ENCODE measurements around the gene KCNK1.
"Not testable (repeated sequence)": the region's sequence is repeated elsewhere in the genome, so short reads cannot be mapped to it uniquely, and the experiment has no call there.

Gene KCNK1

GRCh38 chr1:233662575-233663304 lies 48.8 kb downstream of the KCNK1 start:
- Histone ChIP-seq H3K27me3 (ENCODE audit: control insufficient read depth, insufficient read depth, low read length, poor library complexity, severe bottlenecking) (no peaks in the 10 kb centered on the region), H3K9me3 (ENCODE audit: control insufficient read depth, low read length) (no peaks in the 10 kb centered on the region), H3K27ac (ENCODE audit: insufficient read depth, low read depth, low read length, poor library complexity, severe bottlenecking) (no peak overlapping the region), H3K4me1 (ENCODE audit: control insufficient read depth, insufficient read depth, low read length) (no peaks in the 10 kb centered on the region), H3K4me3 (ENCODE audit: insufficient read depth, low read depth, low read length) (no peak overlapping the region), H3K36me3 (ENCODE audit: control insufficient read depth, insufficient read depth, low read length) (no peaks in the 10 kb centered on the region)
- 94 to 99% methylated on average over 6 to 7 of the region's 8 CpGs for WGBS, 2 experiments

- H3K4me3 ChIP-seq (ENCODE audit: insufficient read depth, low read depth, low read length) = no peak overlapping the region
- no peaks in the 10 kb centered on the region for H3K9me3 ChIP-seq (ENCODE audit: control insufficient read depth, low read length)
- H3K27me3 ChIP-seq (ENCODE audit: control insufficient read depth, insufficient read depth, low read length, poor library complexity, severe bottlenecking) = no peaks in the 10 kb centered on the region
- 92 to 98% methylated on average over 5 of the region's 5 CpGs for WGBS, 2 experiments
- H3K4me1 ChIP-seq (ENCODE audit: control insufficient read depth, insufficient read depth, low read length) = no peaks in the 10 kb centered on the region
- H3K27ac ChIP-seq (ENCODE audit: insufficient read depth, low read depth, low read length, poor library complexity, severe bottlenecking) = no peak overlapping the region
- H3K36me3 ChIP-seq (ENCODE audit: control insufficient read depth, insufficient read depth, low read length) = no peaks in the 10 kb centered on the region
Observed at GRCh38 chr1:233664253-233664652, 50.3 kb downstream of the KCNK1 start.

GRCh38 chr1:233664804-233665574 lies 51.1 kb downstream of the KCNK1 start:
- Histone ChIP-seq H3K4me1 (ENCODE audit: control insufficient read depth, insufficient read depth, low read length) (no peaks in the 10 kb centered on the region), H3K36me3 (ENCODE audit: control insufficient read depth, insufficient read depth, low read length) (no peaks in the 10 kb centered on the region), H3K27ac (ENCODE audit: insufficient read depth, low read depth, low read length, poor library complexity, severe bottlenecking) (no peak overlapping the region), H3K9me3 (ENCODE audit: control insufficient read depth, low read length) (no peaks in the 10 kb centered on the region), H3K27me3 (ENCODE audit: control insufficient read depth, insufficient read depth, low read length, poor library complexity, severe bottlenecking) (no peaks in the 10 kb centered on the region), H3K4me3 (ENCODE audit: insufficient read depth, low read depth, low read length) (no peak overlapping the region)
- 85 to 86% methylated on average over 5 of the region's 5 CpGs for WGBS, 2 experiments

- Histone ChIP-seq H3K4me3 (ENCODE audit: insufficient read depth, low read depth, low read length) (no peak overlapping the region), H3K4me1 (ENCODE audit: control insufficient read depth, insufficient read depth, low read length) (no peaks in the 10 kb centered on the region), H3K9me3 (ENCODE audit: control insufficient read depth, low read length) (no peaks in the 10 kb centered on the region), H3K27me3 (ENCODE audit: control insufficient read depth, insufficient read depth, low read length, poor library complexity, severe bottlenecking) (no peaks in the 10 kb centered on the region), H3K27ac (ENCODE audit: insufficient read depth, low read depth, low read length, poor library complexity, severe bottlenecking) (no peak overlapping the region), H3K36me3 (ENCODE audit: control insufficient read depth, insufficient read depth, low read length) (no peaks in the 10 kb centered on the region)
- 82 to 88% methylated on average over 7 of the region's 7 CpGs for WGBS, 2 experiments
Observed at GRCh38 chr1:233665575-233666270, 51.8 kb downstream of the KCNK1 start.

GRCh38 chr1:233667741-233668140 lies 53.8 kb downstream of the KCNK1 start:
- Histone ChIP-seq H3K4me1 (ENCODE audit: control insufficient read depth, insufficient read depth, low read length) (no peaks in the 10 kb centered on the region), H3K36me3 (ENCODE audit: control insufficient read depth, insufficient read depth, low read length) (no peaks in the 10 kb centered on the region)
- WGBS, 2 experiments = 95 to 97% methylated on average over 3 of the region's 3 CpGs

GRCh38 chr1:233668146-233668724 lies 54.3 kb downstream of the KCNK1 start:
- WGBS, 2 experiments = 78 to 98% methylated on average over 5 to 8 of the region's 8 CpGs
- H3K36me3 ChIP-seq (ENCODE audit: control insufficient read depth, insufficient read depth, low read length) = no peaks in the 10 kb centered on the region
- no peaks in the 10 kb centered on the region for H3K9me3 ChIP-seq (ENCODE audit: control insufficient read depth, low read length)
- H3K4me3 ChIP-seq (ENCODE audit: insufficient read depth, low read depth, low read length) = no peak overlapping the region
- no peaks in the 10 kb centered on the region for H3K27me3 ChIP-seq (ENCODE audit: control insufficient read depth, insufficient read depth, low read length, poor library complexity, severe bottlenecking)
- H3K27ac ChIP-seq (ENCODE audit: insufficient read depth, low read depth, low read length, poor library complexity, severe bottlenecking) = no peak overlapping the region
- no peaks in the 10 kb centered on the region for H3K4me1 ChIP-seq (ENCODE audit: control insufficient read depth, insufficient read depth, low read length)

More at GRCh38 chr1:233667741-233668140, 53.8 kb downstream of the KCNK1 start:
- no peak overlapping the region for H3K4me3 ChIP-seq (ENCODE audit: insufficient read depth, low read depth, low read length)
- H3K27ac ChIP-seq (ENCODE audit: insufficient read depth, low read depth, low read length, poor library complexity, severe bottlenecking) = no peak overlapping the region
- no peaks in the 10 kb centered on the region for H3K9me3 ChIP-seq (ENCODE audit: control insufficient read depth, low read length)
- H3K27me3 ChIP-seq (ENCODE audit: control insufficient read depth, insufficient read depth, low read length, poor library complexity, severe bottlenecking) = no peaks in the 10 kb centered on the region

- H3K4me1 ChIP-seq (ENCODE audit: control insufficient read depth, insufficient read depth, low read length) = no peaks in the 10 kb centered on the region
- no peak overlapping the region for H3K27ac ChIP-seq (ENCODE audit: insufficient read depth, low read depth, low read length, poor library complexity, severe bottlenecking)
- no peaks in the 10 kb centered on the region for H3K36me3 ChIP-seq (ENCODE audit: control insufficient read depth, insufficient read depth, low read length)
- H3K9me3 ChIP-seq (ENCODE audit: control insufficient read depth, low read length) = no peaks in the 10 kb centered on the region
- WGBS, 2 experiments = 93 to 97% methylated on average over 7 of the region's 7 CpGs
- H3K27me3 ChIP-seq (ENCODE audit: control insufficient read depth, insufficient read depth, low read length, poor library complexity, severe bottlenecking) = no peaks in the 10 kb centered on the region
- no peak overlapping the region for H3K4me3 ChIP-seq (ENCODE audit: insufficient read depth, low read depth, low read length)
Observed at GRCh38 chr1:233668725-233669294, 54.9 kb downstream of the KCNK1 start.

- WGBS, 2 experiments = 94 to 96% methylated on average over 2 of the region's 2 CpGs
- H3K4me1 ChIP-seq (ENCODE audit: control insufficient read depth, insufficient read depth, low read length); H3K9me3 ChIP-seq (ENCODE audit: control insufficient read depth, low read length); H3K27me3 ChIP-seq (ENCODE audit: control insufficient read depth, insufficient read depth, low read length, poor library complexity, severe bottlenecking); H3K4me3 ChIP-seq (ENCODE audit: insufficient read depth, low read depth, low read length); H3K36me3 ChIP-seq (ENCODE audit: control insufficient read depth, insufficient read depth, low read length); H3K27ac ChIP-seq (ENCODE audit: insufficient read depth, low read depth, low read length, poor library complexity, severe bottlenecking): not testable (repeated sequence)
Observed at GRCh38 chr1:233670363-233670762, 56.5 kb downstream of the KCNK1 start.

- H3K4me3 ChIP-seq (ENCODE audit: insufficient read depth, low read depth, low read length) = no peak overlapping the region
- no peaks in the 10 kb centered on the region for H3K36me3 ChIP-seq (ENCODE audit: control insufficient read depth, insufficient read depth, low read length)
- 92 to 96% methylated on average over 4 to 5 of the region's 5 CpGs for WGBS, 2 experiments
- no peaks in the 10 kb centered on the region for H3K4me1 ChIP-seq (ENCODE audit: control insufficient read depth, insufficient read depth, low read length)
- H3K27ac ChIP-seq (ENCODE audit: insufficient read depth, low read depth, low read length, poor library complexity, severe bottlenecking) = no peak overlapping the region
- H3K27me3 ChIP-seq (ENCODE audit: control insufficient read depth, insufficient read depth, low read length, poor library complexity, severe bottlenecking) = no peaks in the 10 kb centered on the region
- no peaks in the 10 kb centered on the region for H3K9me3 ChIP-seq (ENCODE audit: control insufficient read depth, low read length)
Observed at GRCh38 chr1:233671286-233671685, 57.4 kb downstream of the KCNK1 start.

Data from ectodermal cell (in vitro differentiated cells).